LoVo (cell line): Measurements from ENCODE around the gene NKAIN1.

Experiments used
- DNase-seq: peaks from one replicate; pipeline ENCODE4 v3.0.0-alpha.2; 2016; ENCODE audit warnings: low spot score

Gene NKAIN1

DNA sequence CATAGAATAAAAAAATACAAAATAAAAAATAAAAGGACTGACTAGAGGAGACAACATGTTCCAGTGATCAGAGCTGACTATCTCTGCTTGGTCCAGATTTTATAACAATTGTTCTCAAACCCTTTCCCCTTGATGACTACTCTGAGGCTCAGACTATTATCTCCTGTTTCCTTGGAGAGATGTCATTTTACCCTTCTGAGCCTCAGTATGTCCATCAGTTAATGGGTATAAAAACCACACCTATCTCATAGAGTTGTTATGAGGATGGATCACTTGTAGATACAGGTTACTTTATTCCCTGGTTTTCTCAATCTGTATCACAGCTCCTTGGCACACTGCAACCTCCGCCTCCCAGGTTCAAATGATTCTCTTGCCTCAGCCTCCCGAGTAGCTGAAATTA is 7.0 kb downstream of the NKAIN1 start:
- no peak for DNase-seq

DNA sequence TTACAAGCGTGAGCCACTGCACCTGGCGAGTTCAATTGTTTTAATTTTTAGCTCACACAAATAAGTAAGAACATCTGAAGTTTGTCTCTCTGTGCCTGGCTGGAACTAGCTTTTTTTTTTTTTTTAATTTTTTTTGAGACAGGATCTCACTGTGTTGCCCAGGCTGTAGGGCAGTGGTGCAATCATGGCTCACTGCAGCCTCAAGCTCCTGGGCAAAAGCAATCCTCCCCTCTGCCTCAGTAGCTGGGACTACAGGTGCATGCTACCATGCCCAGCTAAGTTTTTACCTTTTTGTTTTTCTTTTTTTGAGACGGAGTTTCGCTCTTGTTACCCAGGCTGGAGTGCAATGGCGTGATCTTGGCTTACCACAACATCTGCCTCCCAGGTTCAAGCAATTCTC is 7.9 kb downstream of the NKAIN1 start:
- DNase-seq: no peak

GRCh38 chr1:31230378-31230777 is 9.3 kb downstream of the NKAIN1 start:
- no peak for DNase-seq

GRCh38 chr1:31228986-31229385 is 10.7 kb downstream of the NKAIN1 start:
- no peak for DNase-seq

GRCh38 chr1:31227891-31228568 is 11.7 kb downstream of the NKAIN1 start:
- no peak for DNase-seq

DNA sequence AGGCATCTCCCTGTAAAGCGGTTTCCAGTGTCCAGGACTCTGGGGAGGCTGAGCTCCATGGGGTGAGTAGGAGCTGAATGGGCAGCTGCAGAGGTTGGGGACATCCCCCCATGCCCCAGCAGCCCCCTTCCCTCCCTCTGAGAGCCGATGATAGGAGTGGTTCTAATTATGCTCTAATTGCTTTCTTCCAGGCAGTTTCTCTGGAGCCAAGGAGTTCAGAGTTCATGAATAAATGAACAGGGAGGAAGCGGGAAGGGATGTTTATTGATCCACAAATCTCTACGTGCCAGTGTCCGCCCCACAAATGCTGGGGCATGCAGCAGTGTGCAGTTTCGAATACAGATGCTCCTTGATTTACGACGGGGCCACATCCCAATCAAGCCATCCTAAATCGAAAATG is 15.6 kb downstream of the NKAIN1 start:
- DNase-seq: no peak

- no peak for DNase-seq
These were observed 17.5 kb downstream of the NKAIN1 start for GRCh38 chr1:31222176-31222575.

DNA sequence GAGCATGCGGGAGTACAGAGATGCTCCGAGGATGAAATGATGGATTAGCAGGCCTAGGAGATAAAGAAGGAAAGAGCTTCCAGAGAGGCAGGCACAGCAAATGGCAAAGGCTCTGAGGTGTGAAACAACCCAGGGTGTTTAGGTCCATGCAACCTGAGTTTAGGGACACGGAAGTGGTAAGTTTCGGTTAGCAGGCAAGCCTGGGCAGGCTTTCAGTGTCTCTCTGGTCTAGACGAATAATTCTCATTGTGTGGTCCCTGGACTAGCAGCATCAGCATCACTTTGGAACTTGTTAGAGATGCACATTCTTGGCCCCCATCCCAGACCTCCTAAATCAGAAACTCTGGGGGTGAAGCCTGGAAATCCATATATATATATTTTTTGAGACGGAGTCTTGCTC is 18.6 kb downstream of the NKAIN1 start:
- no peak for DNase-seq

GRCh38 chr1:31219489-31219888 is 20.2 kb downstream of the NKAIN1 start:
- no peak for DNase-seq

GRCh38 chr1:31218705-31219104 is 21.0 kb downstream of the NKAIN1 start:
- DNase-seq: no peak

GRCh38 chr1:31216016-31216415 is 23.7 kb downstream of the NKAIN1 start:
- no peak for DNase-seq

- no peak for DNase-seq
These were observed 24.6 kb downstream of the NKAIN1 start for GRCh38 chr1:31215065-31215570.

- no peak for DNase-seq
These were observed 25.2 kb downstream of the NKAIN1 start for GRCh38 chr1:31214316-31215064.

- no peak for DNase-seq
These were observed 31.2 kb downstream of the NKAIN1 start for GRCh38 chr1:31208361-31208945.

- DNase-seq: no peak
These were observed 32.1 kb downstream of the NKAIN1 start for GRCh38 chr1:31207569-31207968.

DNA sequence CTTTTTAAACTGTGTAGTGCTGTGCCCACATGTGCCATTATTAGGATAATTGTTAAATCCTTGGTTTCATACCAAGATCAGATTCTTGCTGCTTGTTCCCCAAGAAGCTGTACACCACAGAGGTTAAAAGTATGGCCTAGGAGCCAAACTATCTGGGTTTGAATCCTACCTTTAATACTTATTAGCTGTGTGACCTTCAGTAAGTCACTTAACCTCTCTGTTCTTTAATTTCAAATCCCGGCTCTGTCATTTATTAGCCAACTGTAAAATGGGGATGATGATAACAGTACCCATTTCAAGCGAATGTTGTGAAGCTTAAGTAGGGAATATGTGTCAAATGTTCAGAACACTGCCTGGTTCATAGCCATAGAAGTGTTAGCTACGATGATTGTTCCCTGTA is 32.6 kb downstream of the NKAIN1 start:
- no peak for DNase-seq

DNA sequence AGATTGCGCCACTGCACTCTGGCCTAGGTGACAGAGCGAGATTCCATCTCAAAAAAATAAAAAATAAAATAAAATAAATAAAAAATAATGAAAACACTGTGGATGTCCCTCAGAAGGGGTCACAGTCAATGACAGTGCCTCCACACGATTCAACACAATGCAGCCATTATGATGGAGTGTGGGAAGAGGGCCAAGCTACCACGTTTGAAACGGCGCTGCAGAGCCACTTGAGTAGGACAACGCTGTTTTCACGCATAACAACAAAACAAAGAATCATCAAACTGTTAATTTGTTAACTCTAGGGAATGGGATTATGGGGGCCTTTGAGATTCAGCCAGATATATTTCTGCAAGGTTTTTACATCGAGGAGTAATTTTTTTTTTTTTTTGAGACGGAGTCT is 36.5 kb downstream of the NKAIN1 start:
- DNase-seq: no peak

DNA sequence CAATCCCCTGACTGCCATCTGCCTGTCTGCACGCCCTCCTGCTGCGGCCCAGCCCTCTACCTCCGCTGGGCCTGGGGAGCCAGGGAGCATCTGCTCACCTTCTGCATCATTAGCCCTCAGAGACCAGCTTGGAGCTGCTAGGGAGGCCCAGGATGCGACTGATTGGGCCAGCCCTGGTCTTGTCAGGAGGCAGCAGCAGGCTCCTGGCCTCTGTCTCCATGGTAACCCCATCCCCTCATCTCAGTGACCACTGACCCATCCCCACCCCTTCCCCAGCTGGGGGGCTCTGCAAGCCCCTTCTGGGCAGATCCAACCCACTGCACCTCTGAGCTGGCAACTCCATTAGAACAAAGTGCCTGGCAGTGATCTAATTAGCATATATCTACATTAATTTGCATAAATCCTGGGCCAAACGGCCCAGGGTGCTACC is 37.7 kb downstream of the NKAIN1 start:
- DNase-seq: no peak

- DNase-seq: no peak
These were observed 39.7 kb downstream of the NKAIN1 start for GRCh38 chr1:31199949-31200348.

- DNase-seq: no peak
These were observed 40.4 kb downstream of the NKAIN1 start for GRCh38 chr1:31199236-31199790.

DNA sequence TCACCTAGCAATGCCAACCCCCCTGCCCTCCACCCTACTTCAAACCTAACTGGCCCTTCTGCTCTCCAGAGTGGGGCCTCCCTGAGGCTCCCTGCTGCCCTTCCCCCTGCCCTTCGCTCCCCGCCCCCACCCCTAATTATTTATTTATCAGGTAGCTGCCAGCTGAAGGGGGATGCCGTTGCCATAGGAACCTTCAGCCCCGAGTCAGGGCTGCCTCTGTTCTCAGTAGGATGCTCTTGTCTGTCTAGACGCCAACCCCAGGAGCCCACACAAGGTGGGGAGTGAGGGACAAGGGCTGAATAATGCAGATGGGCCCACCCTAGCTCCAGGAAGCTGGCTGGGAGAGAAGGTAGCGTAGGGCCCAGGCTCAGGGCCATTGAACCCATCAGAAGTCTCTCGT is 41.1 kb downstream of the NKAIN1 start:
- no peak for DNase-seq

DNA sequence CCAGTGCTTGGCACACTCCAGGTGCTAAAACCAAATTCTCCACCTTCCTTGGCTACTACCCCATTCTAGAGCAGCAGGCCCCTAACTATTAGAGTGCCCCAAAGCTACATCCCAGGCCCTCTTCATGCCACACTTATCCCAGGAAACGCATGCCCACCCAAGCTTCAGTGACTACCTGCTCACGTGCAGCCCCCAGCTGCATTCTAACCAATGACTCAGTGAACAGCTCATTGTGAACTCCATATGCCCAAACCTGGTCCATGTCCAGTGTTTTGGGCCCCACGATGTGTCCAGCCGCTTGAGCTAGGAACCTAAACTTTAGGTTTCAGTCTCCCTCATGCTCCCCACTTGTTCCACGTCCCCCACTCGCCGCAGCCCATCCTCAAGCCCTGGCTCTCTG is 41.5 kb downstream of the NKAIN1 start:
- DNase-seq: no peak

- no peak for DNase-seq
These were observed 43.0 kb downstream of the NKAIN1 start for GRCh38 chr1:31196685-31197084.
